ENCODE measurements around the gene TIMM21.

DNA sequence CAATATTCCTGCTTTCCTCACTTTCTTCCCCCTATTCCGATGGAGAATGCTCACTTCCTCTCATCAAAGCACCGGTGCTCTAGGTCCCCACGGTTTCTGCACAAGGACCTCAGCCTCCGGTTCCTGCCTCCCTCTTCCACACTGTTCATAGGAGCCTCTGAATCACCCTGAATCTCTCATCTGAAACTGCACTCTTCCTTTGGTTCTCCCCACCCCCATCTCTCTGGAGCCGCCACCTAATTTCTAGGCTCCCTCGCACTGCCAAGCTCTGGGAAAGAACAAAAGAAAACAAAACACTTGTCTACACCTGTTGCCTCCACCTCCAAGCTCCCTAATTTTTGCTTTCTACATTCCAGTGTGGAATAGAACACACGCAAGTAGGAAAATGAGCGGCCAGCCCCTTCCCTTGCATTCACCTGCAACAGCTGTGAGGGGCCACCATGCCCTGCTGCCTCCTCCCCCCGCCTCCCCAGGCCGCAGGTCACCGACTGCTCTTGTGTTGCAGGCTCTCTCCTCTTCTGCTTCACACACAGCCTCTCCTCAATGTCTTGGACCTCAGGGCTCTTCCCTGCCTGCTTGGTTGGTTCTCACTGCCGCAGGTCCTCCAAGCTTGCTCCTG lies 10.3 kb upstream of the TIMM21 start:
- TF ChIP-seq POLR2A (IDR thresholded peaks at IDR 0.05; ENCODE audit: low read length) = no peak
- no peak for TF ChIP-seq GATA1 (IDR thresholded peaks at IDR 0.05; ENCODE audit: low read depth, low read length)

Data from erythroblast (primary cell).